HCT116 (cell line): ENCODE results near the gene ATAD5. TPM values are rescaled to one million over a fixed set of nuclear protein-coding genes. Genes with fewer than 3 reads are reported as not detected.

Experiments
- ATAC-seq: fragments of 200-7000 bp; cut with Tn5 transposase; 2 replicates; pipeline ENCODE4 v1.9.1; 2020; ENCODE audit warnings: mild to moderate bottlenecking, moderate library complexity
- BruUV-seq: library from RNA; stranded (reverse); fragments of 400-500 nt; replicated peaks from 2 replicates; lab custom pipeline; 2021; lab: Mats Ljungman, UMichigan
- CTCF ChIA-PET: fragments of 300-600 bp; sonication (Branson Sonifier 250); formaldehyde crosslinking; loops from one replicate; lab custom pipeline; 2021; ENCODE audit warnings: antibody characterized with exemption; lab: Charles Lee
- POLR2A ChIA-PET: fragments of 300-600, 350-600 bp; sonication (Branson Sonifier 250); formaldehyde crosslinking; loops from one replicate; lab custom pipeline; 2021; ENCODE audit warnings: antibody characterized with exemption; lab: Charles Lee
- RAD21 ChIA-PET, 2 experiments: fragments of 300-600 bp; sonication (Branson Sonifier 250); formaldehyde crosslinking; loops; one replicate each; lab custom pipeline; 2023; ENCODE audit warnings: low total read pairs in 2 of 2; ENCODE audit not compliant: uncharacterized antibody in 2 of 2, unreplicated experiment in 2 of 2, low non-redundant PET in 1 of 2; lab: Charles Lee
- DNase-seq: peaks from one replicate; pipeline ENCODE4 v3.0.0-alpha.2; 2010; ENCODE audit warnings: low read depth, low spot score
- H2AFZ ChIP-seq: fragments of 200-600 bp; shearing (Covaris generic), sonication (generic); 2 replicates; pipeline ENCODE4 v1.6.1; 2017; ENCODE audit warnings: low read depth, mixed run types, mixed read lengths, antibody characterized with exemption, low read length; ENCODE audit not compliant: poor library complexity, severe bottlenecking
- H3K27ac ChIP-seq: 2 replicates; pipeline ENCODE4 v1.5.1; 2012; ENCODE audit warnings: low read depth, low read length
- H3K27me3 ChIP-seq: fragments of 200-600 bp; sonication (generic); 2 replicates; pipeline ENCODE4 v1.6.1; 2016; ENCODE audit warnings: mixed run types, low read length, mixed read lengths; ENCODE audit not compliant: insufficient read depth
- H3K36me3 ChIP-seq, 2 experiments: fragments of 200-500 bp in 1 of 2; fragments of 200-600 bp in 1 of 2; sonication (Bioruptor generic) in 1 of 2; sonication (generic) in 1 of 2; 2 replicates each; pipeline versions ENCODE4 v1.5.1 to v1.6.1; 2014 to 2016; ENCODE audit warnings: low read length in 2 of 2, inconsistent platforms in 1 of 2, mixed read lengths in 1 of 2, mixed run types in 1 of 2; ENCODE audit not compliant: insufficient read depth in 2 of 2, control insufficient read depth in 1 of 2
- H3K4me1 ChIP-seq, 2 experiments: fragments of 200-600 bp in 1 of 2; sonication (generic) in 1 of 2; 2 replicates each; pipeline versions ENCODE4 v1.5.1 to v1.6.1; 2012 to 2017; ENCODE audit warnings: low read length in 2 of 2, inconsistent platforms in 1 of 2, mild to moderate bottlenecking in 1 of 2, mixed read lengths in 1 of 2, mixed run types in 1 of 2, moderate library complexity in 1 of 2; ENCODE audit not compliant: insufficient read depth in 2 of 2, control insufficient read depth in 1 of 2
- H3K4me2 ChIP-seq: fragments of 200-600 bp; sonication (generic); 2 replicates; pipeline ENCODE4 v1.6.1; 2017; ENCODE audit warnings: mixed run types, low read length, mixed read lengths
- H3K4me3 ChIP-seq, 2 experiments: fragments of 200-600 bp in 1 of 2; sonication (generic) in 1 of 2; replicated peaks in 1 of 2; 2 replicates each; pipeline ENCODE4 v1.5.1; 2011 to 2016; ENCODE audit warnings: low read length in 2 of 2, control low read depth in 1 of 2, low read depth in 1 of 2, mild to moderate bottlenecking in 1 of 2, mixed read lengths in 1 of 2, mixed run types in 1 of 2
- H3K79me2 ChIP-seq: fragments of 200-600 bp; sonication (generic); 2 replicates; pipeline ENCODE4 v1.6.1; 2017; ENCODE audit warnings: mild to moderate bottlenecking, mixed run types, low read length, moderate library complexity, mixed read lengths; ENCODE audit not compliant: insufficient read depth
- H3K9ac ChIP-seq: fragments of 200-600 bp; sonication (generic); 2 replicates; pipeline ENCODE4 v1.6.1; 2016; ENCODE audit warnings: low read length, mixed read lengths
- H3K9me2 ChIP-seq: fragments of 200-600 bp; sonication (generic), shearing (Covaris generic); 2 replicates; pipeline ENCODE4 v1.6.1; 2017; ENCODE audit warnings: mixed run types, mild to moderate bottlenecking, moderate library complexity; ENCODE audit not compliant: insufficient read depth
- H3K9me3 ChIP-seq, 2 experiments: fragments of 200-500 bp in 1 of 2; fragments of 200-600 bp in 1 of 2; sonication (Bioruptor generic) in 1 of 2; sonication (generic) in 1 of 2; 2 replicates each; pipeline ENCODE4 v1.6.1; 2014 to 2017; ENCODE audit warnings: low read length in 2 of 2, mixed read lengths in 2 of 2, inconsistent platforms in 1 of 2, low read depth in 1 of 2, mild to moderate bottlenecking in 1 of 2, mixed run types in 1 of 2, moderate library complexity in 1 of 2; ENCODE audit not compliant: control insufficient read depth in 1 of 2, insufficient read depth in 1 of 2
- H4K20me1 ChIP-seq: fragments of 200-600 bp; sonication (generic), shearing (Covaris generic); 2 replicates; pipeline ENCODE4 v1.6.1; 2017; ENCODE audit warnings: mixed run types, mild to moderate bottlenecking, moderate library complexity; ENCODE audit not compliant: insufficient read depth
- CEBPB ChIP-seq: IDR thresholded peaks from 2 replicates; pipeline ENCODE4 v1.6.1; 2012; ENCODE audit warnings: low read depth
- CTCF ChIP-seq, 3 experiments: fragments of 200-600 bp in 1 of 3; sonication (generic) in 1 of 3; IDR thresholded peaks in 2 of 3; conservative IDR thresholded peaks in 1 of 3; 2 replicates each; pipeline ENCODE4 v1.5.1; 2012 to 2017; ENCODE audit warnings: low read depth in 2 of 3, low read length in 2 of 3, antibody characterized with exemption in 1 of 3, borderline replicate concordance in 1 of 3, control low read depth in 1 of 3, mild to moderate bottlenecking in 1 of 3, mixed read lengths in 1 of 3, mixed run types in 1 of 3, moderate library complexity in 1 of 3; ENCODE audit not compliant: insufficient read depth in 1 of 3
- EGR1 ChIP-seq: IDR thresholded peaks from 2 replicates; pipeline ENCODE4 v1.6.1; 2012; ENCODE audit warnings: low read depth
- JUND ChIP-seq: IDR thresholded peaks from 2 replicates; pipeline ENCODE4 v1.6.1; 2012
- POLR2AphosphoS5 ChIP-seq: IDR thresholded peaks from 2 replicates; pipeline ENCODE4 v1.6.1; 2011; ENCODE audit warnings: mild to moderate bottlenecking, low read depth, low read length, moderate library complexity
- ZBTB33 ChIP-seq: IDR thresholded peaks from 2 replicates; pipeline ENCODE4 v1.6.1; 2011; ENCODE audit warnings: mild to moderate bottlenecking, low read length, moderate library complexity; ENCODE audit not compliant: insufficient replicate concordance; ENCODE audit errors: extremely low read depth
- intact Hi-C: fragments of 100-400 bp; cut with micrococcal nuclease; formaldehyde crosslinking; loops from 2 replicates; pipeline ENCODE4 v1.10.0; 2022
- total RNA-seq: library from RNA; stranded (reverse); gene quantifications from one replicate; pipeline ENCODE4 v1.2.1, GENCODE V29; 2021; ENCODE audit not compliant: unreplicated experiment

Gene ATAD5
- total RNA-seq, 1 experiment from 2014 or later: 9.5 TPM

DNA sequence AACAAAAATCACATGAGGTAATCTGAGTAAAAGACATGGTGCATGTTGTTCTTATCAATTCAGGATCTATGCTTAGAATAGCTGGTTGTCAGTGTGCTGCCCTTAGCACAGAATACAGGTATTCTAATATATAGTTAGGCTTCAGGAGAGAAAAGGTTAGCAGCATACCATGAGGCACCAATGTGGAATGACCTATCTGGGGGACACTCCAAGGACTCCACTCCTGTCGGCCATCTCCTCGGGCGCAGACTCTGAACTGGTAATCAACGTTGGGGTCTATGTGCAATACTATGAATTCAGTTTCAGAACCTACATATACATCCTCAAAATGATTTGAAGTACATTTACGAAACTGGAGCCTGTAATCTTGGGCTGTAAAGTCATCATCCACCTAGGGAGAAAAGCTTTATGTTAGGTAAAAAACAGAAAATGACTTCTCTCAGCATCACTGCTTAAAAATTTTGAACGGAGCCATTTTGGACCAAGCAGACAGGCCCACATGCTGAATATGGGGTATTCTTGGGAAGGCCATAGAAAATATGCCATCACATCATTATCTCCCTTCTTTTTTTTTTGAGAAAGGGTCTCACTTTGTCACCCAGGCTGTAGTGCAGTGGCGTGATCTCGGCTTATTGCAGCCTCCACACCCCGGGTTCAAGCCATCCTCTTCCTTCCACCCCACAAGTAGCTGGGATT, 38.3 kb upstream of the ATAD5 start:
- Histone ChIP-seq H3K4me2 (no peak overlapping the region), H2AFZ (no peak overlapping the region), H3K36me3 (peaks cover 26 to 27% of the 10 kb centered on the region in 2 experiments; a peak in 3 of 4 replicates), H4K20me1 (0 out of 2 replicates have a peak, but pooled peaks cover 6% of the 10 kb centered on the region), H3K79me2 (no peaks in the 10 kb centered on the region; the same call in 1 of the 2 replicates), H3K27me3 (no peaks in the 10 kb centered on the region), H3K4me3 (no peak overlapping the region), H3K9me3 (no peaks in the 10 kb centered on the region), H3K9me2 (no peaks in the 10 kb centered on the region), H3K9ac (no peak overlapping the region), H3K4me1 (no peaks in the 10 kb centered on the region), H3K27ac (no peak overlapping the region)
- ChIA-PET CTCF (no interaction called here), POLR2A (no interaction called here), RAD21 (no interaction called here)
- DNase-seq (no peak), ATAC-seq (no peak)
- intact Hi-C loops: no loop called here
- BruUV-seq: no TSS peak
- no peak for TF ChIP-seq ZBTB33
- TF ChIP-seq POLR2AphosphoS5: peak; percentile 28; the same call in 1 of the 2 replicates
- TF ChIP-seq CTCF (IDR thresholded peaks at IDR 0.05 in 2 of 3, conservative IDR thresholded peaks at IDR 0.05 in 1 of 3; ENCODE audit: borderline replicate concordance in 1 of 3, insufficient read depth in 1 of 3, low read depth in 2 of 3, low read length in 2 of 3): no peak
- TF ChIP-seq EGR1: no peak
- TF ChIP-seq CEBPB: no peak
- no peak for TF ChIP-seq JUND
